HG03558 (cell line): ENCODE data around the gene LCNL1.
"Not testable (repeated sequence)": the region's sequence is repeated elsewhere in the genome, so short reads cannot be mapped to it uniquely, and the experiment has no call there.

ENCODE experiments used
- ATAC-seq: cut with Tn5 transposase; IDR thresholded peaks from one replicate; pipeline ENCODE4 v1.9.1; 2021; ENCODE audit warnings: moderate number of reproducible peaks; ENCODE audit not compliant: unreplicated experiment; ENCODE audit errors: extremely low read depth

The LCNL1 gene

DNA sequence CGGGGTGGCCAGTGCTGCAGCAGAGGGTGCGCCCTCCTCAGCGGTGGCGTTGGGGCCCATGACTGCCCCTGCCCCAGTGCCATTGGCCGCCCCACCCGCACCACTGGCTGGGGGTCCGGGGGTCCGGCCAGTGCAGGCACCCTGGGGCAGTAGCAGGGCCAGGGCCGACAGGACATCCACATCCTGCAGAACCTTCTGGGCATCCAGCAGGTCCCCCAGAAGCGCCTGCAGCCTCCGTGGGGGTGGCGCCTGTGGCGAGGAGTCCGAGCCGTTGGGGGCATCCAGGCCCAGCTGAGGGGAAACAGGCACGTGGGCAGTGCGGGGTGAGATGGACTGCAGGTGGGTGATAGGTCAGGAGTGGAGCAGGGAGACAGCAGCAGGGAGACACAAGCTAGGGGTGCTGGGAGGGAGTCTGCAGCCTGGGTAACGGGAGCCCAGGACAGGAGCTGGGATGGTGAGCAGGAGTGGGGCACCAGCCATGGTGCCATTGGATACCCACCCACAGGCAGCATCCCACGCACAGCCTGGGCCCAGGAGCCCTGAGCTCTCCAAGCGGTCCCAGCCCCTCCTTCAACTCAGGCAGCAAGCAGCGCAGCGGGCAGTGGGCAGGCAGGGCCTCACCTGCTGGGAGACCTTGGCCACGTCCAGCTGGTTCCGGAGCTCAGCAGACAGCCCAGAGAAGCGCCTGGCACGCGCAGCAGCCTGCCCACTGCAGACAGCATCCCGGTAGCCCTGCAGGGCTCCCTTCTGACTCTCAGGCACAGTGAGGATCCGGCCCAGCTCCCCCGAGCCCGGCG, 38.2 kb downstream of the LCNL1 start:
- ATAC-seq: no peak

DNA sequence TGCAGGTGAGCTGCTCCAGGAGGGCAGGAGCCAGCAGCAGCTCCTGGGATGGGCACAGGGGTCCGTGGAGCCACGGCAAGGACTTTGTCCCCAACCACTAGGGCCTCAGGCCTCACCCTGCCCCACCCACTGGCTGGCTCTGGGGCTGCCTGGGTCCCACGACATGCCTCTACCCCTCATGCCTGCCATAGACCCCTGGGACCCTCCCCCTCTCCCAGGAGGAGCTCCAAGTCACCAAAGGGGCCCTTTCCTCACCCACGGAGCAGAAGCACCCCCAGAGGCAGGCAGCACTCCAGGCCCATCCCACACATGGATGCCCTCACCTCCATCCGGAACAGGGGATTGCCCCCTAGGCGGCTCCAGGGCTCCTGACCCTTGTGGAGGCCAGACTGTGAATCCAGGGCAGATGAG, 38.8 kb downstream of the LCNL1 start:
- ATAC-seq: no peak

DNA sequence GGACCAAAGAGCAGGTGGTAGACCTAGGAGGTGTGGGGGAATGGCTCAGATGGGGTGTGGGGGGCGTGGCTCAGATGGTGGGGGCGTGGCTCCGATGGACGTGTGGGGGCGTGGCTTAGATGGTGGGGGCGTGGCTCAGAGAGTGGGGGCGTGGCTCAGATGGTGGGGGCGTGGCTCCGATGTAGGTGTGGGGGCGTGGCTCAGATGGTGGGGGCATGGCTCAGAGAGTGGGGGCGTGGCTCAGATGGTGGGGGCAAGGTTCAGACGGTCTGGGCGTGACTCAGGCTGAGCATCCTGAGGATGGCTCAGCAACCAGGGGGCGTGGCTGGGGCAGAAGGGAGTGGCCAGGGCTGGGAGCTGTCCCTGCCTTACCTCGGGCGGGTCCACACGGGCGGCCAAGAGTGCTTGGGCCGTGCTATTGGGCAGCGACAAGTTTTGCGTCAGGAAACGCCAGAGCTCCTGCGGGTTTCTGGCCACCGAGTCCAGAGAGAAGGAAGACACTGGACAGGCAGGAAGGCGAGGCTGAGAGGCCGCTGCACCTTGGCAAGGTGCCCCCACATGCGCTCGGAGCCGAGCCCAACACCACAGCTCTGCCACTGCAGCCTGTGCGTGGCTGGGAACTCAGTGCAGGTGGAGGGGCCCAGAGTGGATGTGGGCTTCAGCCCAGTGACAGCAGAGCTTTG, 39.3 kb downstream of the LCNL1 start:
- ATAC-seq: no peak

DNA sequence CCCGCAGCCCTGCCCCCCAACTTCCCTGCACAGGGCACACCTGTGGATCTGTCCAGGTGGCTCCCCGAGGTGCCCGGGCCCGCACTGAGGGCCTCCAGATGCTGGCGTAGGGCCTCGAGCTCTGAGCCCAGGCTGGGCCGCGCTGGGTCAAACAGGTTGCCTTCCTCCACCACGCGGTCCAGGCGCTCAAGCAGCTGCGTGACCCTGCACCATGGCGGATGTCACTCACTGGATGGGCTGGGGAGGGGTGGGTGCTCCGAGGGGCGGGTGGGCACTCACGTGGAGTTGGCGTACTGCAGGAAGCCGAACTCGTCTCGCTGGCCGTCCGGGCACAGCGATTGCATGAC, 39.8 kb downstream of the LCNL1 start:
- ATAC-seq: no peak

DNA sequence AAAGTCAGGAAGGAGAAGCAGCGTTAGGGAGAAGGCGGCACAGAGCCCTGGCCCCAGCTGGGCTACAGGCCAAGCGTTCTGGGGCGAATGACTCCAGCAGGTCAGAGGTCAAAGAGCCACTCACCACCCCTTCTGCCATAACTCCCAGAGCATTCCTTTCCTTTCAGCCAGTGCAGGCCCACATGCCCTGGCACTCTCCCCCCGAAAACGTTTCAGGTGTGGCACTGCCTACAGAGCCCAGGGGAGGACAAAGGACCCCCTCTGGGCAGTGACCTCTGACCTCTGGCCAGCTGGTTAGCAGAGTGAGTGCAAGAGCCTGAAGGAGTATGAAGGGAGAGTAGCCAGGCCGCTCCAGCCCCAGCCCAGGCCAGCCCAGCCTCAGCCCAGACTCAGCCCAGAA, 40.4 kb downstream of the LCNL1 start:
- ATAC-seq: no peak

DNA sequence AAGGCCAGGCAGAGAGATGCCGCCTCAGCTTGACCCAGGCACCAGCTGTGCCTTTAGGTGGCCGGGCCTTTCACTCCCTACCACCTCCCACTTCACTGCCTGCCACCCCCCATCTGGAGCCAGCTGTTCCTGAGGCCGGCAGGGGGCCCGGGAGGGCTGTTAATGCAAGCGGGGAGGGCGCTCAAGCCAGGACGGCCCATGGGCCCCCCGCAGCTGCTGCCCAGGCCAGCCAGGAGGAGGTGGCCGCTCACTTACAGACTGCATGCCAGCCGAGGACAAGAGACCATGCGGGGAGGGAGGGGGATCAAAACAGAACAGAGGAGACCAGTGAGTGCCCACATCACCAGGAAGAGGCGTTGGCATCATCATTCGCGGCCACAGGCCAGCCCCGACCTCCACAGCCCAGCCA, 40.8 kb downstream of the LCNL1 start:
- no peak for ATAC-seq

DNA sequence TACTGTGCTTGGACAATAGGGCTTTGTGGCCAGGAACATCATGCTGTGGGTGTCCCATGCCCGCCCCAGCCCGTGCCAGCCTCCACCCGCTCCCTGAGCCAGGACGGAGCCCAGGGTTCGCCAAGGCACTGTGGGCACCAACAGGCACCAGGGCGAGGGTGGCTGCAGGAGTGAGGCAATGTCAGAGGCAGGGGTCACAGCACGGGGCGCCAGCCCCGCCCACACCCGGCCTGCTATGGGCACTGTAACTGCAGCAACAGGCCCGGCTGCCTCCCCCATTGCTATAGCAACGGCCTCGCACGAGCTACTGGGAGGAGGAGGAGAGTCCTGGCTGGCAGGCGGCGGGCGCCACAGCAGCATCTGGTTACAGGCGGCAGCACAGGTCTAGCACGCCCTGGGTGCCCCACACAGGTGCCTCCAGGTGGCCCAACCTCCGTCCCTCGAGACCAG, 42.7 kb downstream of the LCNL1 start:
- no peak for ATAC-seq

DNA sequence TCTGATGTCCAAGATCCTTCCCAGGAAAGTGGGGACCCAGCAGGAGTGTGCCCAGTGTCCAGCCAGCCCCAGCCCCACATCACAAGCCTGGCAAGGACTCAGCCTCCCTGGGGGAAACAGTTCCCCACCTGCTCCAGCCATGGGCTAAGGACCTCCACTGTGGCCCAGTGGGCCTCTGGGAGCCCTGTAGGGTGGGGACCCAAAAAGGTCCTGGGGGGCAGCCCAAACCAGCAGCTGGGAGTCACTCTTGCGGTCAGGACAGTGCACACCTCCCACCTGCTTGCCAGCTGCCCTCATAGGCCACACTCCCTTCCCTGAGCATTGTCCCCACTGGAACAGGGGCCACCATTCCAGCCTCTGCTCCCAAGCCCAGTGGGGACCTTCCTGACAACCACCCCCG, 43.6 kb downstream of the LCNL1 start:
- no peak for ATAC-seq

DNA sequence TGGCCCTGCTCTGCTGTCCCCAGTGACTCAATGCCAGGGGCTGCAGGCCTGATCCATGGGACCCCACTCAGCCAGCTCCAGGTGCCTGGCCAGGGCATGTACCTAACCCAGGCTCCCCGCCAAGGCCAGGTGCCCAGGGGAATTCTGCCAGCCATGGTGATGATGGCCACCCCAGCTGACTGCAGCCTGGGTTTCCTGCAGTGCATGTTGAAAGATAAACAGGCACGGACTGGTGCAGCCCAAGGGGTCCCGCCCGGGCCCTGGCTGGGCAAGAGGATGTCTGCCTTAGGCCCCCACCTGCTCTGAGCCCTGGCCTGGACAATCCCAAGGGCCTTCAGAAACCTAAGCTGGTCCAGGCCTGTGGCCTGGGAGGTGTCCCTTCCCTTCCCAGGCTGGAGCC, 44.0 kb downstream of the LCNL1 start:
- ATAC-seq: no peak

DNA sequence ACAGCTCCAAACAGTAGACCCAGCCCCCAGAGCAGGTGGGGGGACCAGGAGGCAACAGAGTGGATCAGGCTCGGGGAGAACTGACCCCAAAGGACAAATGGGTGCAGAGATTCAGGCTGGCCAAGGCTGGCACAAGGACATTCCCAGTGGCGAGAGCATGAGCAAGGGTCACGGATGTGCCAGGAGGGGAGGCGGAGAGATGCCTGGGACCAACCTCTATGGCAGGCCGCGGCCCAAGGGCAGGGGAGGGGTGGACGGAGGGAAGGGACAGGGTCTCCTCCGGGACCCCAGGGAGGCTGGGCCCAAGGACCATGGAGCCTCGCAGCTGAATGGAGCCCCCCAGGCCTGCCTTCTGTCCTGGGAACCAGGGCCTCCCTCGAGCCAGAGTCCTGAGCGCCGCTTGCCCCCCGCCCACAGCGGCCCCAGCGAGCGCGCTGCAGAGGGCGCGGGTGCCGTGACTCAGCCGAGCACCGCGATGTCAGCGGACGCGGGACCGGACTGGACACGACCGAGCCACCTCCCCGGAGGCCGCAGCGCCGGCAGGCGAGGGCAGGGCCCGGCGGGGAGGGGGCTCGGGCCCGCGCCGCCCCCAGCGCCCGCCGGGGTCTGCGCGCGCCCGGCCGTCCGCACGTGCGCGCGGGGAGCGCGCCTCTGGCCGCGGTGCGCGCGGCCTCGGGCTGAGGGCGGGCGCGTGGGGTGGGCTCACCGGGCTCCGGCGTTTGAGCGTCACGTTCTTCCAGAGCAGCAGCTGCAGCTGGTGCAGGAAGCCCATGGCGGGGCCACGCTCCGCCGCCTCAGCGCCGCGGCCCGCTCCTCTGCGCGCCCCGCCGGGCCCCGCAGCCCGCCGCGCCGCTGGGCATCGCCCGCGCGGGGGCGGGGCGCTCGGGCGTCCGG, 44.8 kb downstream of the LCNL1 start, which contains the start of gene ABCA2:
Gene ABCA2, minus strand, starts transcription at position 869 of the 894 bp plus-strand sequence. Its CDS starts 97 bp downstream, at position 772.
- ATAC-seq: no peak

DNA sequence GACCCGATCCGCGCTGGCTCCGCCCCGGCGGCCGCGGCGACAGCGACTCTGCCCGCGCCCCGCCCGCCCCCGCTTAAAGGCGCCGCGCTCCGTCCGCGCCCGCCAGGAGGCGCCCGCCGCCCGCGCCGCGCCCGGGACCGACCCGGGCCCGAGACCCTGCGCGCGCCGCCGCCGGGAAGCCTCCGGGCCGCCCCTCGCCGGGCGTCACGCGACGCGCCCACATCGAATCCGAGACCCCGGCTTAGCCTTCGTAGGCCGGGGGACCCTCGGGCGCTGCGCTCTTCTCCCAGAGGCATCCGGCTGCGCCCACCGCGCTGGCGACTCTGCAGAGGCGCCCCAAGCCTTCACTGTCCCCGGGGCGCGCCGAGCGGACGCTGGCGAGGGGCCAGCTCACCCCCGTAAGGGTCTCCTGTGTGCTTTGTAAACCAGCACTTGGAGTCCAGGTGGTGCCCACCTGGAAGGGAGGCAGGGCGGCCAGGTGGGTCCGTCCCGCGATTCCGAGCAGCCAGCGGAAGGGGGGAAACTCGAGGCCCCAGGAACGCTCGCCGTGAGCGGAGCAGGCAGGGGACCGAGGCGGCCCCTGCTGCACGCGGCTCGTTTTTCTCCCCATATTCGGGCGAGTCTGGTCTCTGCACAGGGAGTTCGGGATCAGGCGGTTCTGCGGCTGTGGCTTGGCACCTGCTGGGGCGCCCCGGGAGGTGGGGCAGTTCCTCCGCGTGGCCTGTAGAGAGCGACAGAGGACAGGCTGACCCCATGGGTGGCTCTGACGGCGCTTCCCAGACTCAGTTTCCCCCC, 45.7 kb downstream of the LCNL1 start:
- ATAC-seq: no peak

DNA sequence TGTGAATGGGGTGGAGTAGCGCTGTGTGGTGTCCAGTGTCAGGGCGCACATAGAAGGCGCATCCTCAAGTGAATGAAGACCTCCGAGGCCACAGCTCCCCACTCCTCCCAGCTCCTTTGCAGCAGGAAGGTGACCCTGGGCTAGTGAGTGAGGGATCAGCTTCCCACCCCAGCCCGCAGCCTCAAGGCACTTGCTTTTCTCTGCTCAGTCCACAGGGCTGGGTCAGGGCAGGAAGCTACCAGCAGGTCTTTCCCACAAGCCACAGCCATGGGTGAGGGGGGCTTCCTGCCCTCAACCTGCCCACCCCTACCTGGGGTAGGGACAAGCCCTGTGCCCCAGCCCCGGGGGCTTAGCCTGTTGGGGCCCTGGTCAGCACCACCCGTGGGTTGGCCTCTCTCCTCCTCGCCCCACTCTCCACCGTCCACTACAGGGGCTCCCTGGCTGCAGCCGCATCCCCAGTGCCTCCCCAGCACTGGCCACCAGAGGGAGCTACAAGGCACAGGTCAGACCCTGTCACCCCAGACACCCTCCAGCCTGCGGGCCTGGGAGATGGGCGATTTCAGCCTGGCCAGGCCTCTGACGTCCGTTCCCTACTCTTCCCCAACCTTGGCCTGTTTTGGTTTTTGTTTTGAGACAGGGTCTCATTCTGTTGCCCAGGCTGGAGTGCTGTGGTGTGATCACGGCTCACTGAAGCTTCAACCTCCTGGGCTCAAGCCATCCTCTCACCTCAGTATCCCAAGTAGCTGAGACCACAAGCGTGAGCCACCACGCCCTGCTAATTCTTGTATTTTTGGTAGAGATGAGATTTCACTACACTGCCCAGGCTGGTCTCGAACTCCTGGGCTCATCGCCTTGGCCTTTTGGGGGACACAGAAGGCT, 46.5 kb downstream of the LCNL1 start:
- no peak for ATAC-seq

DNA sequence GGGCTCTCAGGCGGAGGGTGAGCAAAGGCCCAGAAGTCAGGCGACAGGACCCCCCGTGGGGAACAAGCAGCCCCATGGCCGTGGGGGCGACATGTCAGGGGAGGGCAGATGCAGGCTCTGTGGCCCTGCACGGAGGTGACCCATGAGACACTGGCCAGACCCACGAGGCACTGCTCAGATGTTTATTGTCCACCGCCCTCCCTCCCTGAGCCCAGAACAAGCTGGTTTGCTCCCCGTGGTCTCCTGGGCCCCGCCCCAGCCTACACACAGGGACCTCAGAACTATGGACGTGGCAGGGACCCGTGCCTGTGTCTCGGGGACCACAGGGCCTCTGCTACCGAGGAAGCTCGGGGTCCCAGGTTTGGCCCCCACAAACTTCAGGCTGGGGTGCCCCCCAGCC, 47.2 kb downstream of the LCNL1 start:
- no peak for ATAC-seq

DNA sequence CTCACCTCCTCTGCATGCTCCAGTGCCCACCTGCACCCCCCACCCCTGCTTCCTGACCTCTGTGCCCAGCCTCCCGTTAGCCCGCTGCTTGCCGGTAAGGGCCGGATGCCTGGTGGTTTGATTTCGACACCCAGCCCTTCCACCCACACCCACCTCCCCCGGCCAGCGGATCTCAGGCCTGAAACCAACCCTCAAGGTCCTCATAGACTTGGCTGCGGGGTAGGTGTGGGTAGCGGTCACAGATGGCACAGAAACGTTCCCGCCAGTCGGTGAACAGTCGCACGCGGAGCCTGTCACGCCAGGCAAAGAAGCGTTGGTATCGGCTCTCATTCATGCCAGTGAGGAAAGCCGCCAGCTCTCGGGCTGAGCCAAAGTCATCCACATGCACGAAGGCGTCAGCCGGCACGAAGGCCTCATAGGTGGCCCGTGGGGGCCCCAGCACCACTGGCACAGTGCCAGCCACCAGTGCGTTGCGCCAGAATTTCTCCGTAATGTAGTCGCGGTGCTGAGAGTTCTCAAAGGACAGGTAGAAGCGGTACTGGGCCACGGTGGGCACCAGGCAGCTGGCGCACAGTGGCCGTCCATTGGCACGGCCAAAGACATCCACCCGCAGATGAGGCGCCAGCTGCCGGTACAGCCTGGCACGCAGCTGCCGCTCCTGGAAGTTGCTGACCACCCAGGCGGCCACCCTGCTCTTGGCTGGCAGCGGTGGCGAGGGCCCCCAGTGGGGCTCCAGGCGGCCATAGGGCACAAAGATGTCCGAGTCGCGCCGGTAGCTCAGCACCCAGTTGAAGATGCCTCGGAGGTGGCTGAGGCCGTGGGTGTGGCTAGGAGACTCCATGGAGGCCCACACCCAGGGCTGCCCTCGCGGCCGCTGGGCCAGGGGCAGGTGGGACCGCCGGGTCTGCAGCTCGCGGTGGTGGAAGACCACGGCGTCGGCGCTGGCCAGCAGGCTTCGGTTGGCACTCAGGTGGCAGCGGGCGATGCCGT, 48.0 kb downstream of the LCNL1 start:
- no peak for ATAC-seq

DNA sequence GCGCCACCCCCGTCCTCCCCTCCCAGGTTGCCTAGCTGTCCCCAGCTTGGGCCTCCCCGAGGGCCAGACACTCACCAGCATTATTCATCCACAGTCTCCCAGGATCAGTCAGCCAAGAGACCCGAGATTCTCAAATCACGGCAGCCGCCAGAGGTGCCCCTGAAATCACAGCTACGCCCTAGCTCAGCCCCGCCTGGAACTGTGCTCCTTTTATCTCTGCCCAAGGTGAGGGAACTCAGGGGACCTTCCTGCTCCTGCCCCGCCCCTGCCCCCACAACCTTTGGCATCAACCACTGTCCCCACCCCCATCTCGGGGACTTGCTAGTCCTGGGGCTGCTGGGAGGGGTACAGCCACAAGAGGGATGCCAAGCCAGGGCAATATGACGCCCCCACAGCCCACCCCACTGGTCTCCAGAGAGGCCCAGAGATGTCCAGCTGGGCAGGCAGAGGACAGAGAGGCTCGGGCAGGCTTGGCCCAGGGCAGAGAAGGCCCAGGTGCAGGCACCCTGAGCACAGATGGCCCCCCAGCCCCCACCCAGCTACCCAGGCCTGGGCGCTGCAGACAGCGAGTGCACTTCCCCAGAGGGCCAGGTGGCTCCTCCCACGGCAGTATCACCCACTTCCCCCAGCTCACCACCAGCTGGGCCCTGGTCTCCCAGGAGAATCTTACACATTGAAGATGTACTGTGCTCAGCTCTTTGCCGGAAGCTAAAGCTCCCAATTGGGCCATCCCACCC, 49.3 kb downstream of the LCNL1 start, which contains the start of gene FUT7:
Gene FUT7, minus strand, starts transcription at position 185 of the 737 bp plus-strand sequence. Its CDS starts 97 bp downstream, at position 88.
- ATAC-seq: no peak

DNA sequence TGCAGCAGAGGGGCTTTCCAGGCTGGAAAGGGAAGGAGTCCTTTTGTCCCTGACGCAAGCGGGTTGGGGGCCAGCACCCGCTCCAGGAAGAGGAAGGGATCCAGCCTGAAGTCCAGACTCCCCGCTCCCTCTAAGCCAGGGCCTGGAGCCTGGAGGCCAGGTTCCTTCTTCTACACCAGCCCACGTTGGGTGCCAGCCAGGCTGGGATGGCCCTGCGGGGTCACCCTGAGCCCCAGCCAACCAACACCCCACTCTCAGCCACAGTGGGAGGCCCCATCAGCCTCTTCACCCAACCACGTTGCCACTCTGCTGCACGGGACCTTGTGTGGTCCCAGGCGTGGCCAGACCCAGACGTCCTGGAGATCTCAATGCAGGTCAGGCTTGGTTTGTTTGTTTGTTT, 50.1 kb downstream of the LCNL1 start:
- no peak for ATAC-seq

DNA sequence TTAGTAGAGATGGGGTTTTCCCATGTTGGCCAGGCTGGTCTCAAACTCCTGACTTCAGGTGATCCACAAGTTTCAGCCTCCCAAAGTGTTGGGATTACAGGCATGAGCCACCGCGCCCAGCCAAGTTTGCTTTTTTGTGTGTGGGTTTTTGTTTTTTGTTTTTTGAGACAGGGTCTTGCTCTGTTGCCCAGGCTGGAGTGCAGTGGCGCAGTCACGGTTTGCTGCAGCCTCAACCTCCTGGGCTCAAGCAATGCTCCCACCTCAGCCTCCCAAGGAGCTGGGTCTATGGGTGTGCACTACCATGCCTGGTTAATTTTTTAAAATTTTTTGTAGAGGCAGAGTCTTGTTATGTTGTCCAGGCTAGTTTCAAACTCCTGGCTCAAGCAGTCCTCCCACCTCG, 50.7 kb downstream of the LCNL1 start:
- ATAC-seq: not testable (repeated sequence)
